Adrenal gland (tissue), 5 donors: ENCODE results near the gene SHD.

ENCODE experiments used
- POLR2A ChIP-seq, 2 donors: fragments of 450-650 bp; IDR thresholded peaks; one replicate each; pipeline ENCODE4 v1.6.1; 2017; ENCODE audit warnings: antibody characterized with exemption in 2 of 2, mild to moderate bottlenecking in 2 of 2, moderate library complexity in 1 of 2
- TF ChIP-seq, protein P1 (sequence below), 6 experiments: fragments of 450-650 bp in 4 of 6; fragments of 200-600 bp in 2 of 6; sonication (generic) in 1 of 6; IDR thresholded peaks; 1 replicate in 5 of 6; 2 replicates in 1 of 6; pipeline versions ENCODE4 v1.5.1 to v1.8.0; 2016 to 2021; ENCODE audit warnings: antibody characterized with exemption in 6 of 6, mild to moderate bottlenecking in 2 of 6, moderate library complexity in 1 of 6
- donor health status: DM: no; HTN: no; CAD: no.

DNA sequence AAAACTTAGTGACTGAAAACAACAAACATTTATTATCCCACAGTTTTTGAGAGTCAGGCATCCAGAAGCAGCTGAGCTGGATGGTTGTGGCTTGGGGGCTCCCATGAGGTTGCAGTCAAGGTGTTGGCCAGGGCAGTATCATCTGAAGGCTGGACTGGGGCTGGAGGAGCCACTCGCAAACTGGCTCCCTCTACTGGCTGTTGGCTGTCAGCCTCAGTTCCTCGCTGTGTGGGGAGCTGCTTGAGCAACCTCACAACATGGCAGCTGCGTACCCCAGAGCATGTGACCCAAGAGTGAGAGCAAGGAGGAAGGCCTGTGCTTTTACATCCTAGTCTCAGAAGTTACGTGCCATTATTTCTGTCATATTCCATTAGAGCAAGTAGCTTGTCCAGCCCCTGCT is 22.5 kb upstream of the SHD start:
- TF ChIP-seq, protein P1, sequence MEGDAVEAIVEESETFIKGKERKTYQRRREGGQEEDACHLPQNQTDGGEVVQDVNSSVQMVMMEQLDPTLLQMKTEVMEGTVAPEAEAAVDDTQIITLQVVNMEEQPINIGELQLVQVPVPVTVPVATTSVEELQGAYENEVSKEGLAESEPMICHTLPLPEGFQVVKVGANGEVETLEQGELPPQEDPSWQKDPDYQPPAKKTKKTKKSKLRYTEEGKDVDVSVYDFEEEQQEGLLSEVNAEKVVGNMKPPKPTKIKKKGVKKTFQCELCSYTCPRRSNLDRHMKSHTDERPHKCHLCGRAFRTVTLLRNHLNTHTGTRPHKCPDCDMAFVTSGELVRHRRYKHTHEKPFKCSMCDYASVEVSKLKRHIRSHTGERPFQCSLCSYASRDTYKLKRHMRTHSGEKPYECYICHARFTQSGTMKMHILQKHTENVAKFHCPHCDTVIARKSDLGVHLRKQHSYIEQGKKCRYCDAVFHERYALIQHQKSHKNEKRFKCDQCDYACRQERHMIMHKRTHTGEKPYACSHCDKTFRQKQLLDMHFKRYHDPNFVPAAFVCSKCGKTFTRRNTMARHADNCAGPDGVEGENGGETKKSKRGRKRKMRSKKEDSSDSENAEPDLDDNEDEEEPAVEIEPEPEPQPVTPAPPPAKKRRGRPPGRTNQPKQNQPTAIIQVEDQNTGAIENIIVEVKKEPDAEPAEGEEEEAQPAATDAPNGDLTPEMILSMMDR (IDR thresholded peaks at IDR 0.05) = no peak
- TF ChIP-seq POLR2A (IDR thresholded peaks at IDR 0.05) = no peak
